Activated CD4-positive, alpha-beta T cell treated with anti-CD3 and anti-CD28 coated beads, Interleukin-2, amount 50 U/mL, for 24 hours (primary cell): ENCODE measurements around the gene SLC2A8.

Experiments used
- DNase-seq, 2 donors: peaks; one replicate each; pipeline ENCODE4 v3.0.0-alpha.2; 2020; ENCODE audit warnings: low read depth in 1 of 2, low spot score in 1 of 2

The SLC2A8 gene

DNA sequence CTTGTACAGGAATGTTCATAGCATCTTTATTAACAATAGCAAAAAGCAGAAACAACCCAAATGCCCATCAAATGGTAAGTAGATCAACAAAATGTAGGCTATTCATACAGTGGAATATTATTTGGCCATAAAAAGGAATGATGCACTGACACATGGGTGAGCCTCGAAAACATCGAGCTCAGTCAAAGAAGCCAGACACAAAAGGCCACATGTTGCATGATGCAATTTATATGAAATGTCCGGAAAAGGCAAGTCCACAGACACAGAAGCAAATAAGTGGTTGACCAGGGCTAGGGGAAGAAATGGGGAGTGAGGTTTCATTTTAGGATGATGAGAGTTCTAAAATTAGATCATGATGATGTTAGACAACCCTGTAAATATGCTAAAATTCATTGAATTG lies 16.5 kb upstream of the SLC2A8 start:
- no peak for DNase-seq

- no peak for DNase-seq
Measured at GRCh38 chr9:127382541-127382940, 14.4 kb upstream of the SLC2A8 start.

- no peak for DNase-seq
Measured at GRCh38 chr9:127384016-127384730, 12.8 kb upstream of the SLC2A8 start.

- no peak for DNase-seq
Measured at GRCh38 chr9:127384901-127385300, 12.1 kb upstream of the SLC2A8 start.

DNA sequence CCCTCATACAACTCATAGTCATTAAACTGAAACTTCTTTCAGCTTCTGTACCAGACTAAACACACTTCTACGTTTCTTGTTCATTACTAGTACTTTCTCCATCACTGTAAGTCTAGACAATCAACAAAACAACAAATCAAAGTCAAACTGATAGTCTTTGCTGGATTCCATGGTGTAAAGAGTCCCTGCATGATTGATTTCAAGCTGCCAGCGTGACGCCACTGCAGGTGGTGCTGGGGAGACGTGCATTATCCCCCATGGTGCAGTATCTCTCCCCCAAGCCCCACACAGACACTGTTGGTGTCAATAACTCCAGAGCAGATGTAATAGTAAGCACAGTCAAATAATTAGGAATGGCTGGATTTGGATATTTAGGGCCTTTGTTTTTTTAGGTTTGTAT lies 10.7 kb upstream of the SLC2A8 start:
- DNase-seq, result no peak

GRCh38 chr9:127386981-127387380 lies 10.0 kb upstream of the SLC2A8 start:
- DNase-seq, result no peak

GRCh38 chr9:127388037-127388855 lies 8.7 kb upstream of the SLC2A8 start:
- peak; percentile 61 to 85 for DNase-seq

DNA sequence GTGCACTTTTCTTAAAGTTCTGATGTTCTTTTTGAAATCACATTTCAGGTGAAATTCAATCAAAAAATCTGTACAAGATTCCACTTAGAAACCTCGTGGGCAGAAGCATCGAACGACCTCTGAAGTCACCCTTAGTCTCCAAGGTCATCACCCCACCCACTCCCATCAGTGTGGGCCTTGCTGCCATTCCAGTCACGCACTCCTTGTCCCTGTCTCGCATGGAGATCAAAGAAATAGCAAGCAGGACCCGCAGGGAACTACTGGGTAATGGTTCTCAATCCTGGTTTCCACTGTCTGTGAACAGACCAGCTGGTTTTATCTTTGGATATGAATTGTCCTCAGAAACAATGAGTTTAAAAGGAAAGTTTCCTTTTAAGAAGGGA lies 8.1 kb upstream of the SLC2A8 start:
- no peak for DNase-seq

GRCh38 chr9:127389381-127390247 lies 7.4 kb upstream of the SLC2A8 start:
- DNase-seq, result no peak

GRCh38 chr9:127390248-127390545 lies 6.8 kb upstream of the SLC2A8 start:
- no peak for DNase-seq

GRCh38 chr9:127390563-127390962 lies 6.4 kb upstream of the SLC2A8 start:
- no peak for DNase-seq

GRCh38 chr9:127392166-127392565 lies 4.8 kb upstream of the SLC2A8 start:
- DNase-seq, result no peak

- DNase-seq, result no peak
Measured at GRCh38 chr9:127392976-127393375, 4.0 kb upstream of the SLC2A8 start.

DNA sequence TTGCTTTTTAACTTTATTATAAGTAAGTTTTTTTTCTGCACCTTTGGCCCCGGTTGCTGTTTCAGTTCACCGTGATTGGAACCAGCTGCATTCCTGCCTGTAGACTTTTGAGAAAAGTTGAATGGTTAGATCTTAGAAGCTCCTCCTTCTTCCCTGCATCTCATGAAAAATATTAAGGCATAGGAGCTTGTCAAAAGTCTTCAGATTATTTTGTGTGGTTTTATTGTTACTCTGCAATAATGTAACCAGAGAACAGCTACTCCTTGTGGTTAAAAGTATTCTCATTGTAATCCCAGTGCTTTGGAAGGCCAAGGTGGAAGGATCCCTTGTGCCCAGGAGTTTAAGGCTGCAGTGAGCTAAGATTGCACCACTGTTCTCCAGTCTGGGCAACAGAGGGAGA lies 3.3 kb upstream of the SLC2A8 start:
- DNase-seq, result no peak

- DNase-seq, result no peak
Measured at GRCh38 chr9:127395497-127396252, 1.3 kb upstream of the SLC2A8 start.

DNA sequence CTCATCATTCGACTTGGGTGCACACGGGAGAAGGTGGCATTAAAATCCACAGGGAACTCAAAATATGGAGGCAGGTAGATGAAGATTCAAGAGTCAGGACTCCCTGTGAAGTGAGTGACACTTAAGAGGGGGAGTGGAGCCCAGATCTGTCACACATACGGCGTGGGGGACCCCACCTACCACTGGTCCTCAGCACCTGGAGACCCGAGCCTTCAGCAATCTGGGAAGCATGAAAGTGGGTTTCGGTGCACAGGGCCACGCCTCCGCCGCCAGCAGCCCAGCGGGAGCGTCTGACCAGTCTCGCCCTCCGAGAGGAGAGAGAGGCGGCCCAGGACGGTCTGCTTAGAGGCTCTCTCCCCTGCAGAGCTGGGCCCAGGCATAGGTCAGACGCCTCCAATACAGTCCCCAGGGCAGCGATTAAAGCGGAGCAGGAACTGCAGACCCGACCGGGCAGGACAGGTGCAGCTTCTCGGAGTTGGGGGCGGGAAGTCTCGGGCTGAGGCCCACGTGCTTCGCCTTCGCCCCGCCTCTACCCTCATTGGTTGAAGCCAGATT lies 639 bp upstream of the SLC2A8 start:
- no peak for DNase-seq

- no peak for DNase-seq
Measured at GRCh38 chr9:127397646-127398274, 791 bp downstream of the SLC2A8 start.

DNA sequence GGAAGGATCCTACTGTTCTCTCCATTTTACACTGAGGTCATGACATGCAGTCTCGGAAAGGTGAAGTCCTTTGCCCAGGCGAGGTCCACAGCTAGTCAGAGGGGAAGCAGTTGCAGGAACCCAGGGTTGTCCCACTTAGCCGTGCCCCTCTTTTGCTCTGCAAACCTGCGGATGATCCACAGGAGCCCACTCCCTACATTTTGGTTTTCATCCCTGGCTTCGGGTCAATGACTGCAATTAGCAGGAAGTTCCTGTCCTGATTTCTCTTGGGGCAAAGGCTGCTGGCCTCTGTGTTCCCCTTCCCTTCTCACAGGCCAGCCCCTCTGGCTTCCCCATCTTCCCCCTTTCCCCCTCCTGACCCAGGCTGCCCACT lies 1.3 kb downstream of the SLC2A8 start:
- no peak for DNase-seq

DNA sequence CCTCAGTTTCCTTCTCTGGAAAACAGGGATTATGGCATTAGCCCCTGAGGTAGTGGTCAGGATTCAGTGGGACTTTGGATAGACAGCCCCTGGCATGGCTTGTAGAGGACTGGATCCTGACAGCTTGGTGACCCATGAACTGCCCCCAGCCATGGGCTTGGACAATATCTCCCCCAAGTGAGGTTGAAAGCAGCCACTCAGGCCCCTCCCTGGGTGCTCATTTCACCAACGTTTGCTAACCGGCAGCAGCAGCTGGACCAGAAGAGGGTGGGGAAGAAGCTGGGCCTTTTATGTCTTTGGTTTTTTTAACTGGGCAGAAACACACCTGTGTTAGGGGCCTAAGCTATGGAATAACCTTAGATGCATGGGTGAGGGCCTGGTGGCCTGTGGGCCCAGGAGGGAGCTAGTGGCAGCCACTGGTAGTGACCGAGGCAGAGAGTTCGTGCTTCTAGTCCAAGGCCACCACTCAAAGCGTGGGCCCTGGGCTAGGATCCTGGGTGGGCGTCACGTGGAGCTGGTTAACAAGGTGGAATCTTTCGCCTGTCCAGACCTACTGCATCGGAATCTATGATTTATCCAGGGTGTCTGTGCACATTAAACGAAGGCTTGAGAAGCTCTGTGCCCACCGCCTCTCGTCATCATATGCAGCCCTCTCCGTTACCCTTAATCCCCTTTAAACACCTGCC lies 1.9 kb downstream of the SLC2A8 start:
- no peak for DNase-seq

- no peak for DNase-seq
Measured at GRCh38 chr9:127399736-127400269, 2.8 kb downstream of the SLC2A8 start.
